T-helper 2 cell treated with Interferon-gamma antibody and Interleukin-4, amounts not matched to agents 100 ng/mL and 5 ng/mL, for 36 hours (primary cell): ENCODE results near the gene ZNF79. TPM values are rescaled to one million over a fixed set of nuclear protein-coding genes. Genes with fewer than 3 reads are reported as not detected.

ENCODE experiments used
- intact Hi-C: fragments of 100-400 bp; cut with micrococcal nuclease; formaldehyde crosslinking; loops from one replicate; pipeline ENCODE4 v1.15.1; 2023
- total RNA-seq: library from RNA; stranded (reverse); gene quantifications from 2 replicates; pipeline ENCODE4 v1.2.3, GENCODE V29; 2022

ZNF79 gene
- total RNA-seq, 1 donor from 2014 or later = 13.3 TPM

DNA sequence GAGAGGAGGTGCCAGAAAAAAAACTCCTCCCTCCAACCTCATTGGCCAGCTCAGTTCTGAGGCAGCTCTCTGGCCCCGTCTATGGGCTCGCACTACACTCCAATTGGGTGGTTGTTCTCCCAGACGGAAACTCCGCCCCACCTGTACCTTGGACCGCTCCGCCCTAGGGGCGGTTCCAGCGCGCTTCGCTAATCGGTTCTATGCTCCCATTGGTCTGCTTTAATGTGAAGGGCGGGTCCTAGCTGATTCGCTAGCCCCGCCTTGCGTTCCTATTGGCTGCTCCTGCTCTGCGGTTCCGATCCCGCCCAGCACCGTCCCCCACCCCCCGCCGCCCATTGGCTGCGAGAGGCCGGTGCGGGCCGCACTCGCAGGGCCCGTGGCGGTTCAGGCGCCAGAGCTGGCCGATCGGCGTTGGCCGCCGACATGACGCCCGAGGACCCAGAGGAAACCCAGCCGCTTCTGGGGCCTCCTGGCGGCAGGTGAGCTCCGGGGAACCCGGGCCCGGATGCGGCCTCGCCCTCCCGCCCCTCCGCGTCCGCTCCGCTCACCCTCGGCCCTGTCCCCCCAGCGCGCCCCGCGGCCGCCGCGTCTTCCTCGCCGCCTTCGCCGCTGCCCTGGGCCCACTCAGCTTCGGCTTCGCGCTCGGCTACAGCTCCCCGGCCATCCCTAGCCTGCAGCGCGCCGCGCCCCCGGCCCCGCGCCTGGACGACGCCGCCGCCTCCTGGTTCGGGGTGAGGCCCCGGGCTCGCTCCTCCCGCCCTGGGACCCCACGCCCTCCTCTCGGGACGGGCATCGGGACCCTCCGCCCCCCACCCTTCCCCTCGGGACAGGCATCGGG lies 27.2 kb upstream of the ZNF79 start, which contains the start of gene SLC2A8:
SLC2A8 (plus strand) TSS at position 362 of the 838 bp plus-strand sequence; CDS start at position 424, 62 bp downstream.
- intact Hi-C loops = loop anchor here (1.0 to 10.0 kb wide), 8 partner anchors 9 to 1718 kb away; partner anchors contain the start of genes CRAT, LRSAM1, NAIF1 and PTPA

DNA sequence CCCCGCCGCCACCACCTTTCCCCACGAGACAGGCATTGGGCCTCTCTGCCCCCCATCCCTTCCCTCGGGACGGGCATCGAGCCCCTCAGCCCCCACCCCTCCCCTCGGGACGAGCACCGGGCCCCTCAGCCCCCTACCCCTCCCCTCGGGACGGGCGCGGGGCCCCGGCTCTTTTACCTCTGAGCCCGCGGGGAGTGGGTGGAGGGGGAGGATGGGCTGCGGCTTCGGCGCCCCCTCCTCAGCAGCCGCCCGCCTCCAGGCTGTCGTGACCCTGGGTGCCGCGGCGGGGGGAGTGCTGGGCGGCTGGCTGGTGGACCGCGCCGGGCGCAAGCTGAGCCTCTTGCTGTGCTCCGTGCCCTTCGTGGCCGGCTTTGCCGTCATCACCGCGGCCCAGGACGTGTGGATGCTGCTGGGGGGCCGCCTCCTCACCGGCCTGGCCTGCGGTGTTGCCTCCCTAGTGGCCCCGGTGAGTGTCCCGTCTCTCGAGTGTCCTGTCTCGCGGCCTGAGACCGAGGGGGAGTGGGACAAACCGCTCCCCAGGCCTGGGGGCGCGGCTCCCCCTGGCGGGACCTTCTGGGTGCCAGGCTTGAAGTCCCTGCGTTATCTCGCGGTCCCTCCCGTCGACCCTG lies 26.4 kb upstream of the ZNF79 start:
- intact Hi-C loops = loop anchor here (1.0 to 10.0 kb wide), 7 partner anchors 27 to 1717 kb away; partner anchors contain the start of genes CRAT, LRSAM1, NAIF1 and PTPA

DNA sequence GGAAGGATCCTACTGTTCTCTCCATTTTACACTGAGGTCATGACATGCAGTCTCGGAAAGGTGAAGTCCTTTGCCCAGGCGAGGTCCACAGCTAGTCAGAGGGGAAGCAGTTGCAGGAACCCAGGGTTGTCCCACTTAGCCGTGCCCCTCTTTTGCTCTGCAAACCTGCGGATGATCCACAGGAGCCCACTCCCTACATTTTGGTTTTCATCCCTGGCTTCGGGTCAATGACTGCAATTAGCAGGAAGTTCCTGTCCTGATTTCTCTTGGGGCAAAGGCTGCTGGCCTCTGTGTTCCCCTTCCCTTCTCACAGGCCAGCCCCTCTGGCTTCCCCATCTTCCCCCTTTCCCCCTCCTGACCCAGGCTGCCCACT lies 25.9 kb upstream of the ZNF79 start:
- intact Hi-C loops = loop anchor here (5.0 to 10.0 kb wide), 2 partner anchors 151 to 1717 kb away; partner anchors contain the start of genes CRAT and PTPA

DNA sequence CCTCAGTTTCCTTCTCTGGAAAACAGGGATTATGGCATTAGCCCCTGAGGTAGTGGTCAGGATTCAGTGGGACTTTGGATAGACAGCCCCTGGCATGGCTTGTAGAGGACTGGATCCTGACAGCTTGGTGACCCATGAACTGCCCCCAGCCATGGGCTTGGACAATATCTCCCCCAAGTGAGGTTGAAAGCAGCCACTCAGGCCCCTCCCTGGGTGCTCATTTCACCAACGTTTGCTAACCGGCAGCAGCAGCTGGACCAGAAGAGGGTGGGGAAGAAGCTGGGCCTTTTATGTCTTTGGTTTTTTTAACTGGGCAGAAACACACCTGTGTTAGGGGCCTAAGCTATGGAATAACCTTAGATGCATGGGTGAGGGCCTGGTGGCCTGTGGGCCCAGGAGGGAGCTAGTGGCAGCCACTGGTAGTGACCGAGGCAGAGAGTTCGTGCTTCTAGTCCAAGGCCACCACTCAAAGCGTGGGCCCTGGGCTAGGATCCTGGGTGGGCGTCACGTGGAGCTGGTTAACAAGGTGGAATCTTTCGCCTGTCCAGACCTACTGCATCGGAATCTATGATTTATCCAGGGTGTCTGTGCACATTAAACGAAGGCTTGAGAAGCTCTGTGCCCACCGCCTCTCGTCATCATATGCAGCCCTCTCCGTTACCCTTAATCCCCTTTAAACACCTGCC lies 25.3 kb upstream of the ZNF79 start:
- intact Hi-C loops = loop anchor here (5.0 to 10.0 kb wide), 2 partner anchors 152 to 1716 kb away; partner anchors contain the start of genes CRAT and PTPA

DNA sequence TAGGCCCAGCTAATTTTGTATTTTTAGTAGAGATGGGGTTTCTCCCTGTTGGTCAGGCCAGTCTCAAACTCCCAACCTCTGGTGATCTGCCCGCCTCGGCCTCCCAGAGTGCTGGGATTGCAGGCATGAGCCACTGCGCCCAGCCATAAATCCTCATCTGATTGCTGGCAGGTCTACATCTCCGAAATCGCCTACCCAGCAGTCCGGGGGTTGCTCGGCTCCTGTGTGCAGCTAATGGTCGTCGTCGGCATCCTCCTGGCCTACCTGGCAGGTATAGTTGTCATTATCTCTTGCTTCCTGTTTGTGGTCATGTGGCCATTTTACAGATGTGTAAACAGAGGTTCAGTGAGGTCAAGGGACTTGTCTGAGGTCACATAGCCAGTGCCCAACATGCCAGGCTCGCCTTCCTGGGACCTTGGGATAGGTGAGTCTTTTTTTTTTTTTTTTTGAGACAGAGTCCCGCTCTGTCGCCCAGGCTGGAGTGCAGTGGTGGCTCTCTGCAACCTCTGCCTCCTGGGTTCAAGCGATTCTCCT lies 24.4 kb upstream of the ZNF79 start:
- intact Hi-C loops = loop anchor here (5.0 to 10.0 kb wide), 2 partner anchors 153 to 1715 kb away; partner anchors contain the start of genes CRAT and PTPA

DNA sequence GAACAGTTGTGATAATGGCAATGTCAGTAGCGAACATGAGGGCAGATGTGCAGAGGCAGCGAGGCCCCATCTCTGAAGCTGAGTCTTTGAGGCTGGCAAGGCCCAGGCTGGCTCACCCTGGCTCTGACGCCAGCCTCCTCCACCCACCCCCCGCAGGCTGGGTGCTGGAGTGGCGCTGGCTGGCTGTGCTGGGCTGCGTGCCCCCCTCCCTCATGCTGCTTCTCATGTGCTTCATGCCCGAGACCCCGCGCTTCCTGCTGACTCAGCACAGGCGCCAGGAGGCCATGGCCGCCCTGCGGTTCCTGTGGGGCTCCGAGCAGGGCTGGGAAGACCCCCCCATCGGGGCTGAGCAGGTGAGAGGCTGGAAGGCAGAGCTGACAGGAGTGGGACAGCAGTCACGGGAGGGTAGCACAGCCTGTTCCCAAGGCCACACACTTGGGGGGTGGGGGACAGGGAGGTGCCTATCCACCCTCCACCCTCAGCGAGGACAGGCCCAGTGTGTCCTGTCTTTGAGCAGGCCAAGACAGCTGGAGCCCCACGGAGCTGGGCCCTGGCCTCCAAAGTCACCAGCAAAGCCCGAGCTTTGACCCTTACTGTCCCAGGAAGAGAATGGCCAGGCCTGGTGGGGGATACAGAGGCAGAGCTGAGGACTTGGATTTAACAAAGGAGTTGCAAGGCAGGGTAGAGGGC lies 21.6 kb upstream of the ZNF79 start:
- intact Hi-C loops = no loop called here

DNA sequence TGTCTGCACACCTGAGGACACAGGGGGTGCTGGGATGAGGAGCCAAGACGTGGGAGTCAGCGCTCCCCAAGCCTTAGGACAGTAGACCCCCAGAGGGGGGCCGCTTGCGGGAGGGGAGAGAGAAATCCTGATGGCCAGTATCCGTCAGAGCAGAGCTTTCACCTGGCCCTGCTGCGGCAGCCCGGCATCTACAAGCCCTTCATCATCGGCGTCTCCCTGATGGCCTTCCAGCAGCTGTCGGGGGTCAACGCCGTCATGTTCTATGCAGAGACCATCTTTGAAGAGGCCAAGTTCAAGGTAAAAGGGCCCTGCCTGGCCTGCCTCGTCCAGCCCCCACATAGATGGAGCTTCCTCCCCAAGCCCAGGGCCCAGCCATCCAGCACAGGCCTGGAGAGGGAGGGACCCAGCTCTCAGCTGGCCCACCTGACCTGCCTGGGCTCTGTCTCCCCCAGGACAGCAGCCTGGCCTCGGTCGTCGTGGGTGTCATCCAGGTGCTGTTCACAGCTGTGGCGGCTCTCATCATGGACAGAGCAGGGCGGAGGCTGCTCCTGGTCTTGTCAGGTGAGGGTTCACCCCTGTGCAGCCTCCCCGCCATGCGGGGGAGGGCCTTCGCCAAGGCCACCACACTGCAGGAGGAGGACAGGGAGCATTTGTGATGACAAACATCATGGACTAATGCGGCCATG lies 20.5 kb upstream of the ZNF79 start:
- intact Hi-C loops = no loop called here

DNA sequence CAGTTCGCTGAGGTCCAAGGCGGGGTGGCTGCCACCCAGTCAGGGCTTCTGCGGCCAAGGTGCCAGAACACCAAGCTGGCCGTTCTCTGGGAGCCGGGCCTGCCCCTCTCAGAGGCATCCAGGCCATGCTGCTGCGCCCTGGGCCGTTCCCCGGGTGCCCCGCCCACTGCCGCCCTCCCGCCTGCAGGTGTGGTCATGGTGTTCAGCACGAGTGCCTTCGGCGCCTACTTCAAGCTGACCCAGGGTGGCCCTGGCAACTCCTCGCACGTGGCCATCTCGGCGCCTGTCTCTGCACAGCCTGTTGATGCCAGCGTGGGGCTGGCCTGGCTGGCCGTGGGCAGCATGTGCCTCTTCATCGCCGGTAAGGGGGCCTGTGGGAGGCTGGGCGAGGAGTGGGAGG lies 19.6 kb upstream of the ZNF79 start:
- intact Hi-C loops = no loop called here

DNA sequence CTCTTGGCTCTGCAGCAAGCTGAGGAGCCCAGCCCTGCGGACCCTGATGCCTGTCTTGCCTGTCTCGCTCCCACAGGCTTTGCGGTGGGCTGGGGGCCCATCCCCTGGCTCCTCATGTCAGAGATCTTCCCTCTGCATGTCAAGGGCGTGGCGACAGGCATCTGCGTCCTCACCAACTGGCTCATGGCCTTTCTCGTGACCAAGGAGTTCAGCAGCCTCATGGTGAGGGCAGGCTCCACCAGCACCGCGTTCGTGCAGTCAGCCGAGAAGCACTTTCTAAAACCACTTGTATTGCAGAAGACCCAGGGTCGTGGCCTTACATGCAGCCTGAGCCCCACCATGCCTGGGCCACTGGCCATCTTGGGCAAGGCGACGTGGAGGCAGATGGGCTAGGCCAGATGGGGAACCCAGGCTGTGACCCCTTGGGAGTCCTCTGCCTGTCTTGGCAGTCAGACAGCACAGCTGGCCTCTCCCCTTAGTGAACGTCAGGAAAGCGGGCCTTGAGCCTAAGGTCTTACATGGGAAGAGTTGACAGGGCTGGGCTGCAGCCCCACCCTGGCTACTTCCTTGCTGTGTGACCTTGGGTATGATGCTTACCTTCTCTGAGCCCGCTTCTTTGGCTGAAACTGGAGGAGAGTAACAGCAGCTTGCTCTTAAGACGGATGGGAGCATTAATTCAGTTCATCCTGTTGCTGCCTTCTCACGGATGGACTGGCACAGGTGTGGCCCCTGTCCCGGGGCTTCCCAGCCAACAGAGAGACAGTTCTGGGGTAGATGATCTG lies 18.6 kb upstream of the ZNF79 start:
- intact Hi-C loops = no loop called here

DNA sequence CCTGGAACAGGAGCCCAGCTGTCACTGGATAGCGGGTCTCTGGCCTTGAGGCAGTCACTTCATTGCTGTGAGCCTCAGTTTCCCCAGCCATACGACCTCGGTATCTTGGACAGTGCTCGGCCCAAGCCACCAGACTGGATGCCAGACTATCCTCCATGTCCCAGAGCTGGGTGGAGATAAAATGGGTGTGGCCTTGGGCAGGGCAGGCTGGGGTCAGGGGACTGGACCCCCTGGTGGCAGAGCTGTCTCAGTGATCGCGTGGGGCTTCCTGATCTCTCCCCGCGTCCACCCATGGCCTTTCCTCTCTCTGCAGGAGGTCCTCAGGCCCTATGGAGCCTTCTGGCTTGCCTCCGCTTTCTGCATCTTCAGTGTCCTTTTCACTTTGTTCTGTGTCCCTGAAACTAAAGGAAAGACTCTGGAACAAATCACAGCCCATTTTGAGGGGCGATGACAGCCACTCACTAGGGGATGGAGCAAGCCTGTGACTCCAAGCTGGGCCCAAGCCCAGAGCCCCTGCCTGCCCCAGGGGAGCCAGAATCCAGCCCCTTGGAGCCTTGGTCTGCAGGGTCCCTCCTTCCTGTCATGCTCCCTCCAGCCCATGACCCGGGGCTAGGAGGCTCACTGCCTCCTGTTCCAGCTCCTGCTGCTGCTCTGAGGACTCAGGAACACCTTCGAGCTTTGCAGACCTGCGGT lies 17.2 kb upstream of the ZNF79 start:
- intact Hi-C loops = no loop called here

DNA sequence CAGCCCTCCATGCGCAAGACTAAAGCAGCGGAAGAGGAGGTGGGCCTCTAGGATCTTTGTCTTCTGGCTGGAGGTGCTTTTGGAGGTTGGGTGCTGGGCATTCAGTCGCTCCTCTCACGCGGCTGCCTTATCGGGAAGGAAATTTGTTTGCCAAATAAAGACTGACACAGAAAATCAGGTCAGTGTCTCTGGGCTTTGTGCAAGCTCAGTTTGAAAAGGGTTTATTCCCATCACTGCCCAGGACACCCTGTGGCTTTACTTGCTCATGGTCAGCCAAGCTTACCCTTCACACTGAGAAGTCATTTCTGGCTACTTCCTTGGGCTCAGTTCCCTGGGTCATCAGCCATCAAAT lies 16.7 kb upstream of the ZNF79 start:
- intact Hi-C loops = no loop called here

DNA sequence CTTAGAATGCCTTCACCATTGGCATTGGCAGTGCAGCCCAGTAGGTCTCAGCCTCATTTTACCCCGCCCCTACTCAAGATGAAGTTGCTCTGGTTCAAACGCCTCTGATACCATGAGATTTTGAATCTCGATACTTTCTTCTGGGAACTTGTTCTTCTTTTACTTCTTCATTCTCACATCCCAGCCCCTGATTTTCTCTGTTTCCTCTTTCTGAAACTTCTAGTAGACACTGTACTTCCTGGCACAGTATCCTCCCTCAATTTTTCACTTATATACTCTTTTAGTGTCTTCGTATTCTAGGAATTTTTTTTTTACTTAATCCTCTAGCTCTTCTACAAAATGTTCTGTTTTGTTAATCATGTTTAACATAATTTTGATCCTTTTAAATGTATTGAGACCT lies 13.1 kb upstream of the ZNF79 start:
- intact Hi-C loops = no loop called here

DNA sequence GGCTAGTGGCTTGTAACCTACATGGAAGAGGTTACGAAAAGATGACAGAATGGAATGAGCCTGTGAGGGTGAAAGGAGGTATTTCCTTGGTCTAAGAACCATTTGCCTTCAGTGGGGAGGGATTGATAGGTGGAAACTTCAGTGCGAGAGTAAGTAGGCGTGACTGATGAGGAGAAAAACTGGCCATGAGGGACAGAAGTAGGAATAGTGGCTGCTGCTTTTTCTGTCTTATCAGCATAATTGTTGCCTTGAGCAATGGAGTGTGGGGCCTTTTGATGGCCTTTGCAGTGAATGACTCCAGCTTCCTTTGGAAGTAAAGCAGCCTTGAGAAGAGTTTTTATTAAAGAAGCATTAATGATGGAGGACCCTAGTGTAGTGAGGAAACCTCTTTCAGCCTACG lies 9.0 kb upstream of the ZNF79 start:
- intact Hi-C loops = no loop called here

DNA sequence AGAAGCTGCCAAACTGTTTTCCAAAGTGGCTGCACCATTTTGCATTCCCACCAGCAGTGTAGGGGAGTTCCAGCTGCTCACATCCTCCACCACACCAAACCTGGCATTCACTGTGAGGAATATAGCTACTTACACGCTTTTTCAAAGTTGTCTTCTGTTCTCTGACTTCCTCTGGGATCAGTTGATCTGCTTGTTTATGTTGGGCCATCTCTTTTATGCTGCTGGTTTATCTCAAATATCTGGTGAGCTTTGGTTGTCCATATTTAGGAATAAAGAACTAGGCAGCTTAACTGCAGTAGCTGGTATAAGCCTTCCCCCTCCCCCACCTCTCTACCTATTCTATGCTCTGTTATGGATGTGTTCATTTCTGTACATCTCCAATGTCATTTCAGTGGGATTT lies 8.5 kb upstream of the ZNF79 start:
- intact Hi-C loops = no loop called here

DNA sequence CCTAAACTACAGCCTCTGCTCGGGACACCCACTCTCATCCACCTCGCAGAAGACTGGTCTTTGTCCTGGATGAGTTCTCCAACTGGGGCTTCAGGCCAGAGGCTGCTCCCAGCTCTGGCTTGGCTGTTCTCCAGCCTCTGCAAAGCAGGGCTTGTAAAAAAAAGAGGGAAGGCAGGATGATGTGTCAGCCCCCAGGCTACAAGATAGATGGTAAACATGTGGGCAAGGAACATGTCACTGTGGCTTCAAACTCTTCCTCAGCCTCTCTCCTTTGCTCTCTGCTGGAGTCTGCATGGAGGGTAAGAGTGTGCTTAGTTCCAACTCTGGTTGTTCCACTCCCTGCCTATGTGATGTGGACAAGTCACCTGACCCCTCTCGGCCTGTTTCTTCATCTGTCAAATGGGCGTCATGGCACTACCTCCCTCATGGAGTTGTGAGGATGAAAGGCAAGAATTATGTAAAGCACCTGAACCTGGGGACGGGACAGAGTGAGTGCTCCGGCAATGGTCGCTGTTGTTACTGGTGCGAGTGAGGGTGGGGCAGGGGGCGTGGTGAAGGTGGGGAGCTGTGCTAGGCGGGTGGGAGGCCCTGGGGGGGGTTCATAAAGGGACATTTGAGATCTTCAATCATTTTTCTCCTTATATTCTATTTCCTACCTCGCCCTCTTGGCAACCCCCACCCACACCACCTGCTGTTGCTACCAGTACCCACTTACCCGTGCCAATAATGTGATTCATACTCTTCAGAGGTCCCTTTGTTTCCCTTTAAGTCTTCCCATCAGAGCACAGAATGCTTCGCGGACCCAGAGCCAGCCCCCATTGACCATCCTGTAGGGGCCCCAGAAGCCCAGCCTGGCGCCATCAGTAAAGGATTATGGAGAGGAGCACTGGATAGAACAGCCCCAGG lies 6.8 kb upstream of the ZNF79 start:
- intact Hi-C loops = no loop called here

DNA sequence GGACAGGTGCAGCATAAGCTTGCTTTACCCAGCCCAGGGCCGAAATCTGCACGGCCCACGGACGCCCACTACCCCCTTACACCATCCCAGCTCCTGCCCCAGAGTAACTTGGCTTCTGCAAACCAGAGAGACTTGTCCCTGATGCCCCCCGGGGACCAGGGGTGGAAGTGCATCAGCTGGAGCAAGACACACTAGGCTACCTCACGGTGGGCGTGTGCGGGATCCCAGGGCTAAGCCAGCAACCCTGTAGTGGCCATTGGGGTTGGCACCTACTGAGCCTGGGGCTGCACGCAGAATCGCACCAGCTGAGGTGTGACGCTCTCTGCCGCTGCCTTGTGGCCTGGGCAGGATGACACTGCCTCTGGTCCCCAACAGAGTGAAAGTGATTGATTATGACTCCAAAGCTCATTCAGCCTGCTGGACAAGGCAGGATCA lies 6.1 kb upstream of the ZNF79 start:
- intact Hi-C loops = no loop called here

DNA sequence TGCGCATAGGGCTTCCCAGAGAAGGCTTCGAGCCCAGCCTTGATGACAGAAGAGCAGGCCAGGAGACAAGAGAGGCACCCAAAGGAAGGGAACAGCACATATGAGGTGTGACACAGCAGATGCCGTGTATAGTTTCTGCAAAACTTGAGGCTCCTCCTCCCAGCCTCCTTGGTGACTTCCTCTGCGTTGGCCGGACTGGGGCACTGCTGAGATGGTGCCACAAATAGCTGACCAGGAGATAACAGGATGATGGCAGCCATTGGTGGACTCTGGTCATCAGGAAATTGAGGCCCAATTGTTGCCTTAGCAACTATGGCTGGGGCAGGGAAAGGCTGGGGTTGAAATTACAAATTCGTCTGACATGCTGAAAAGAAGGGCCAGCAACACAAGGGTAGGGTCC lies 4.8 kb upstream of the ZNF79 start:
- intact Hi-C loops = no loop called here

DNA sequence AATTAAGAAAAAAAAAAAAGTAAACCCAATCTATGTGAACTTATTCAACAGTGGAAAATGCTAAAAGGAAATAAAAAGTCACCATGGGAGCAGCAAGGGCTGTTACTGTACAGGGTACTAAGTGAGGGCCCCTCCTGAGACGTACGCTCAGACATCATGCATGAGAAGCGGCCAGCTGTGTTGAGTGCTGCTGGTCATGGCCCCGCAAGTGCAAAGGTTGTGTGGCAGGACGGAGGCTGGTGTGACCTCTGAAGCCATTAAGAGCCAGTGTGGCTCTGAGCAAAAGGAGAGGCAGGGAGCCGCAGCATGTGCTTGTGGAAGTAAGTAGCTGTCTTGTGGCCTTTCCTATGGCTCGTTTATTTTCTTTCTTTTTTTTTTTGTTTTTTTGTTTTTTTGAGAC lies 3.1 kb upstream of the ZNF79 start:
- intact Hi-C loops = loop anchor here (10.0 kb wide), 1 partner anchor 196 kb away; no protein-coding TSS in a partner anchor
